Measurements from ENCODE around the gene MEOX1. TPM values are rescaled to one million over a fixed set of nuclear protein-coding genes. Genes with fewer than 3 reads are reported as not detected.

Gene MEOX1
- total and polyA plus RNA-seq, 2 of the 8 experiments (the other 6 are each of a cell fraction or from before 2014, with no cell fraction given): not detected

GRCh38 chr17:43699438-43699756 lies 37.7 kb upstream of the MEOX1 start:
- no peak overlapping the region for H2BK15ac ChIP-seq (ENCODE audit: low read length)
- no peak overlapping the region for H4K5ac ChIP-seq (ENCODE audit: insufficient read length, low read depth, low read length)
- no peak overlapping the region for H2AFZ ChIP-seq (ENCODE audit: low read length)
- no peak for DNase-seq (ENCODE audit: low read depth in 1 of 2, low spot score in 2 of 2)
- no peaks in the 10 kb centered on the region for H3K79me1 ChIP-seq (ENCODE audit: low read depth, low read length)
- H4K20me1 ChIP-seq (replicated peaks in 1 of 2; ENCODE audit: control insufficient read depth in 1 of 2, insufficient read depth in 2 of 2, low read length in 2 of 2): no peaks in the 10 kb centered on the region
- no peaks in the 10 kb centered on the region for H3K27me3 ChIP-seq (replicated peaks in 1 of 4; ENCODE audit: control insufficient read depth in 3 of 4, extremely low read depth in 1 of 4, insufficient read depth in 3 of 4, low read length in 3 of 4)
- no peaks in the 10 kb centered on the region for H3K36me3 ChIP-seq (ENCODE audit: control insufficient read depth in 2 of 4, insufficient read depth in 4 of 4, low read length in 3 of 4)
- H4K8ac ChIP-seq (ENCODE audit: extremely low read depth, insufficient read depth, low read length): no peak overlapping the region
- H3K4me2 ChIP-seq (ENCODE audit: insufficient read depth in 1 of 2, low read depth in 2 of 2, low read length in 2 of 2): no peak overlapping the region
- H2BK20ac ChIP-seq (ENCODE audit: low read length): no peak overlapping the region
- WGBS, 2 experiments (ENCODE audit: extremely low coverage in 1 of 2, insufficient coverage in 1 of 2, insufficient read length in 1 of 2, insufficient replicate concordance in 2 of 2, low coverage in 1 of 2, low lambda C conversion rate in 2 of 2, missing lambda C conversion rate in 1 of 2): 67% methylated on average over 3 of the region's 3 CpGs; no CpG with 5 or more reads in 1 of the 2 experiments
- H3K14ac ChIP-seq (ENCODE audit: insufficient read length): no peak overlapping the region
- no peak overlapping the region for H3K4ac ChIP-seq (replicated peaks; ENCODE audit: insufficient read length, low read depth, low read length)
- H3K9ac ChIP-seq (replicated peaks in 1 of 4; ENCODE audit: extremely low read depth in 1 of 4, low read depth in 3 of 4, low read length in 3 of 4): no peak overlapping the region
- no peak overlapping the region for H3K4me3 ChIP-seq (ENCODE audit: extremely low read depth in 1 of 4, insufficient read depth in 2 of 4, low read depth in 3 of 4, low read length in 4 of 4)
- H2BK12ac ChIP-seq (ENCODE audit: low read depth, low read length): no peak overlapping the region
- H3K23me2 ChIP-seq (ENCODE audit: low read depth, low read length): no peaks in the 10 kb centered on the region
- no peaks in the 10 kb centered on the region for H3K79me2 ChIP-seq (ENCODE audit: control insufficient read depth in 1 of 2, insufficient read depth in 2 of 2, low read length in 2 of 2)
- no peak for TF ChIP-seq CBX8 (IDR thresholded peaks at IDR 0.05; ENCODE audit: borderline replicate concordance, low read depth, low read length)
- TF ChIP-seq ASH2L (IDR thresholded peaks at IDR 0.05; ENCODE audit: low read length): no peak
- TF ChIP-seq CTCF (IDR thresholded peaks at IDR 0.05; ENCODE audit: control extremely low read depth in 1 of 3, insufficient read depth in 1 of 3, low read depth in 1 of 3, low read length in 3 of 3): no peak
- TF ChIP-seq E2F6 (IDR thresholded peaks at IDR 0.05): no peak
- TF ChIP-seq POU5F1 (IDR thresholded peaks at IDR 0.05; ENCODE audit: low read depth, low read length): no peak
- no peaks in the 10 kb centered on the region for H3K9me3 ChIP-seq (ENCODE audit: insufficient read depth in 2 of 2, low read depth in 1 of 2, low read length in 1 of 2)
- H3K27ac ChIP-seq (ENCODE audit: low read depth, low read length): no peak overlapping the region
- H3K23ac ChIP-seq (ENCODE audit: insufficient read length): no peak overlapping the region
- H3K56ac ChIP-seq (replicated peaks; ENCODE audit: insufficient read length, low read depth, low read length): no peak overlapping the region
- ChIA-PET CTCF (ENCODE audit: partially characterized antibody) (interaction anchor here (0.6 to 23.7 kb wide), 7 partner anchors 7 to 284 kb away, joined by 3 to 969 read pairs (median 4); partner anchors contain the start of gene SOST), POLR2A (ENCODE audit: partially characterized antibody) (interaction anchor here (0.9 to 2.3 kb wide), 4 partner anchors 15 to 175 kb away, joined by 3 to 9 read pairs (median 3); partner anchors contain the start of genes DUSP3 and SOST)
- H2AK5ac ChIP-seq (ENCODE audit: low read depth, low read length): no peak overlapping the region
- no peak for FAIRE-seq
- no peak overlapping the region for H3K18ac ChIP-seq (ENCODE audit: extremely low read depth, low read length)
- H2BK5ac ChIP-seq (ENCODE audit: low read depth, low read length): no peak overlapping the region
- peaks cover 0 to 10% (median 5%) of the 10 kb centered on the region in 4 experiments; a peak in 4 of 7 replicates for H3K4me1 ChIP-seq (replicated peaks in 1 of 4; ENCODE audit: control insufficient read depth in 3 of 4, insufficient read depth in 4 of 4, low read length in 3 of 4)
- H2BK120ac ChIP-seq (replicated peaks; ENCODE audit: low read depth, low read length): no peak overlapping the region
- H4K91ac ChIP-seq (replicated peaks; ENCODE audit: insufficient read length, low read length): no peak overlapping the region
